CD4-positive, alpha-beta T cell treated with Interleukin-15 for 4 hours (primary cell): ENCODE data around the gene DCDC1.

Experiments
- DNase-seq: peaks from one replicate; pipeline ENCODE4 v3.0.0-alpha.2; 2020; ENCODE audit warnings: low spot score

The DCDC1 gene

GRCh38 chr11:30908272-30908671 is 461.3 kb downstream of the DCDC1 start:
- no peak for DNase-seq

GRCh38 chr11:30902929-30903328 is 466.6 kb downstream of the DCDC1 start:
- no peak for DNase-seq

- no peak for DNase-seq
Measured at GRCh38 chr11:30895046-30895445, 474.5 kb downstream of the DCDC1 start.

- DNase-seq = no peak
Measured at GRCh38 chr11:30893318-30893717, 476.2 kb downstream of the DCDC1 start.

GRCh38 chr11:30889143-30889794 is 480.3 kb downstream of the DCDC1 start:
- no peak for DNase-seq

GRCh38 chr11:30879322-30880005 is 490.1 kb downstream of the DCDC1 start:
- no peak for DNase-seq

GRCh38 chr11:30878400-30878799 is 491.1 kb downstream of the DCDC1 start:
- no peak for DNase-seq

GRCh38 chr11:30876663-30877396 is 492.7 kb downstream of the DCDC1 start:
- no peak for DNase-seq

GRCh38 chr11:30876228-30876627 is 493.3 kb downstream of the DCDC1 start:
- no peak for DNase-seq

GRCh38 chr11:30875806-30876205 is 493.7 kb downstream of the DCDC1 start:
- DNase-seq = no peak

GRCh38 chr11:30873924-30874610 is 495.5 kb downstream of the DCDC1 start:
- DNase-seq = no peak

GRCh38 chr11:30868626-30869081 is 500.9 kb downstream of the DCDC1 start:
- no peak for DNase-seq

- no peak for DNase-seq
Measured at GRCh38 chr11:30863209-30863608, 506.3 kb downstream of the DCDC1 start.

GRCh38 chr11:30861531-30861930 is 508.0 kb downstream of the DCDC1 start:
- DNase-seq = no peak

- no peak for DNase-seq
Measured at GRCh38 chr11:30861064-30861463, 508.5 kb downstream of the DCDC1 start.

- DNase-seq = no peak
Measured at GRCh38 chr11:30860146-30860545, 509.4 kb downstream of the DCDC1 start.

GRCh38 chr11:30859669-30860068 is 509.9 kb downstream of the DCDC1 start:
- DNase-seq = no peak

GRCh38 chr11:30855383-30856006 is 514.0 kb downstream of the DCDC1 start:
- no peak for DNase-seq

GRCh38 chr11:30853439-30853838 is 516.1 kb downstream of the DCDC1 start:
- no peak for DNase-seq

GRCh38 chr11:30852645-30853044 is 516.9 kb downstream of the DCDC1 start:
- no peak for DNase-seq

GRCh38 chr11:30852091-30852490 is 517.4 kb downstream of the DCDC1 start:
- DNase-seq = no peak

- DNase-seq = no peak
Measured at GRCh38 chr11:30837252-30837651, 532.3 kb downstream of the DCDC1 start.
